Measurements from ENCODE around the gene WWOX.

Gene WWOX

GRCh38 chr16:78441298-78441697 lies 341.8 kb downstream of the WWOX start:
- TF ChIP-seq POLR2AphosphoS5 (IDR thresholded peaks at IDR 0.05; ENCODE audit: low read depth, low read length) (no peak), POU2F2 (IDR thresholded peaks at IDR 0.05; ENCODE audit: low read depth, low read length) (no peak), PAX5 (IDR thresholded peaks at IDR 0.05; ENCODE audit: insufficient read depth, low read length, severe bottlenecking) (no peak), TAF1 (IDR thresholded peaks at IDR 0.05; ENCODE audit: low read depth, low read length) (no peak), SPI1 (IDR thresholded peaks at IDR 0.05; ENCODE audit: low read depth, low read length) (no peak), POLR2A (IDR thresholded peaks at IDR 0.05; ENCODE audit: low read depth, low read length) (no peak)
- DNase-seq (ENCODE audit: insufficient read length, low spot score): no peak
- no peak for FAIRE-seq

GRCh38 chr16:78443542-78444364 lies 344.3 kb downstream of the WWOX start:
- TF ChIP-seq TAF1 (IDR thresholded peaks at IDR 0.05; ENCODE audit: low read depth, low read length) (no peak), POU2F2 (IDR thresholded peaks at IDR 0.05; ENCODE audit: low read depth, low read length) (no peak), SPI1 (IDR thresholded peaks at IDR 0.05; ENCODE audit: low read depth, low read length) (no peak), PAX5 (IDR thresholded peaks at IDR 0.05; ENCODE audit: insufficient read depth, low read length, severe bottlenecking) (no peak), POLR2A (IDR thresholded peaks at IDR 0.05; ENCODE audit: low read depth, low read length) (no peak), POLR2AphosphoS5 (IDR thresholded peaks at IDR 0.05; ENCODE audit: low read depth, low read length) (no peak)
- DNase-seq (ENCODE audit: insufficient read length, low spot score) (no peak), FAIRE-seq (no peak)

GRCh38 chr16:78445818-78446217 lies 346.4 kb downstream of the WWOX start:
- FAIRE-seq: no peak
- no peak for TF ChIP-seq POLR2AphosphoS5 (IDR thresholded peaks at IDR 0.05; ENCODE audit: low read depth, low read length)
- no peak for TF ChIP-seq SPI1 (IDR thresholded peaks at IDR 0.05; ENCODE audit: low read depth, low read length)
- no peak for TF ChIP-seq PAX5 (IDR thresholded peaks at IDR 0.05; ENCODE audit: insufficient read depth, low read length, severe bottlenecking)
- no peak for TF ChIP-seq POLR2A (IDR thresholded peaks at IDR 0.05; ENCODE audit: low read depth, low read length)
- TF ChIP-seq TAF1 (IDR thresholded peaks at IDR 0.05; ENCODE audit: low read depth, low read length): no peak
- TF ChIP-seq POU2F2 (IDR thresholded peaks at IDR 0.05; ENCODE audit: low read depth, low read length): no peak
- no peak for DNase-seq (ENCODE audit: insufficient read length, low spot score)

- no peak for DNase-seq (ENCODE audit: insufficient read length, low spot score)
These were observed 347.0 kb downstream of the WWOX start for GRCh38 chr16:78446486-78446885.

DNA sequence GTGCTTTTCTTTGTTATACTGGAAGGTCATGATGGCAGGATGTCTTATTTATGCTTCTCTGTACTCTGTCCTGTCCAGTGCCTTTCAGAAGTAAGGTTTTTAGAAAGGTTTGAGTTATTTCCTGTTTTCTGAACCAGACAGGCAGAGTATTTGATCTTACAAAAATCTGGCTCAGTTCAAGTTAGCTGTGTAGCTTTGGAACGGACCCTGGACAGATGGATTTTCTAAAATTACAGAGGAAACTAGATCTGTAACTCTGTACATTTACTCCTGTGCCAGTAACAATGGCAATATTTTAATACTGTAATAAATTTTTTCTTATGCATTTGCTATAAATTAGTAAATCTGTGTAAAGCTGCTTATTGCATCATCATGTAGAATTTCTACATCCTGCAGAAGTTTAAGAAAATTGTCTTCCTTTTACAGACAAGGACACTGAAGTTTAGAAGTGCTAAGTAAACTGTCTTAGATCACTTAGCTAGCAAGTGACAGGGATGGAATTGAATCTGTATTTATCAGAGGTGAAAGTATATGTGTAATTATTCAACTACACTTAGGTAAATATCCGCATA lies 347.6 kb downstream of the WWOX start:
- no peak for FAIRE-seq
- TF ChIP-seq PAX5 (IDR thresholded peaks at IDR 0.05; ENCODE audit: insufficient read depth, low read length, severe bottlenecking): no peak
- no peak for TF ChIP-seq POLR2A (IDR thresholded peaks at IDR 0.05; ENCODE audit: low read depth, low read length)
- no peak for TF ChIP-seq SPI1 (IDR thresholded peaks at IDR 0.05; ENCODE audit: low read depth, low read length)
- no peak for TF ChIP-seq TAF1 (IDR thresholded peaks at IDR 0.05; ENCODE audit: low read depth, low read length)
- TF ChIP-seq POLR2AphosphoS5 (IDR thresholded peaks at IDR 0.05; ENCODE audit: low read depth, low read length): no peak
- TF ChIP-seq POU2F2 (IDR thresholded peaks at IDR 0.05; ENCODE audit: low read depth, low read length): no peak
- no peak for DNase-seq (ENCODE audit: insufficient read length, low spot score)

More at GRCh38 chr16:78446486-78446885, 347.0 kb downstream of the WWOX start:
- TF ChIP-seq POLR2A (IDR thresholded peaks at IDR 0.05; ENCODE audit: low read depth, low read length): no peak
- TF ChIP-seq PAX5 (IDR thresholded peaks at IDR 0.05; ENCODE audit: insufficient read depth, low read length, severe bottlenecking): no peak
- no peak for TF ChIP-seq POLR2AphosphoS5 (IDR thresholded peaks at IDR 0.05; ENCODE audit: low read depth, low read length)
- no peak for FAIRE-seq

DNA sequence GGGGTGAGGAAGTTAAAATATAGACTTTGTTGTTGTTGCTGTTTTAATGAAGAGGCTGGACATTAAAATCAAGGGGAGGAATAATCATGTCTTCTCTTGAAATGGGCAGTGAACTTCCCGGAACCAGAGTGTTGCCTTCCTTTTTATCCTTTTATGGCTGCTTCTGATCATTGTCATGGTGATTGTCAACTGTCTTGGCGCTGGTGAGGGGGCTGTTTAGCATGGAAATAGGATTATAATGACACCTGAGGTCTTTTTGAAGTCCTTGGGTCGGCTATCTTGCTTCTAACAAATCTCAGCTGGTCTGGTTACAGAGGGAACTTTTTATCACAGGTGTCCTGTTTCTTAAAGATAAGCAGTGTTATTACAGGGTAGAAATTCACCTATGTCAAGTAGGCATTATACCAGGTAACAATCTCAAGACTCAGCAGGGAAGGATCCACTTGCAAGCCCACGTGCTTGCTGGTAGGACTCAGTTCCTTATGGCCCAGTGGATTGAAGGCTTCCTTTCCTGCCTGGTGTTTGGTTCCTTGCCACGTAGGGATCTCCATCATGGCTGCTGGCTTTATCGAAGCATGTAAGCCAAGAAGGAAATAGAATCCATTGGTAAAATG lies 349.3 kb downstream of the WWOX start:
- FAIRE-seq: no peak
- no peak for TF ChIP-seq POU2F2 (IDR thresholded peaks at IDR 0.05; ENCODE audit: low read depth, low read length)
- TF ChIP-seq SPI1 (IDR thresholded peaks at IDR 0.05; ENCODE audit: low read depth, low read length): no peak
- no peak for TF ChIP-seq POLR2A (IDR thresholded peaks at IDR 0.05; ENCODE audit: low read depth, low read length)
- TF ChIP-seq POLR2AphosphoS5 (IDR thresholded peaks at IDR 0.05; ENCODE audit: low read depth, low read length): no peak
- no peak for TF ChIP-seq TAF1 (IDR thresholded peaks at IDR 0.05; ENCODE audit: low read depth, low read length)
- TF ChIP-seq PAX5 (IDR thresholded peaks at IDR 0.05; ENCODE audit: insufficient read depth, low read length, severe bottlenecking): no peak
- DNase-seq (ENCODE audit: insufficient read length, low spot score): no peak

GRCh38 chr16:78450255-78450654 lies 350.8 kb downstream of the WWOX start:
- no peak for TF ChIP-seq PAX5 (IDR thresholded peaks at IDR 0.05; ENCODE audit: insufficient read depth, low read length, severe bottlenecking)
- no peak for TF ChIP-seq SPI1 (IDR thresholded peaks at IDR 0.05; ENCODE audit: low read depth, low read length)
- TF ChIP-seq POU2F2 (IDR thresholded peaks at IDR 0.05; ENCODE audit: low read depth, low read length): no peak
- no peak for TF ChIP-seq TAF1 (IDR thresholded peaks at IDR 0.05; ENCODE audit: low read depth, low read length)
- TF ChIP-seq POLR2A (IDR thresholded peaks at IDR 0.05; ENCODE audit: low read depth, low read length): no peak
- TF ChIP-seq POLR2AphosphoS5 (IDR thresholded peaks at IDR 0.05; ENCODE audit: low read depth, low read length): no peak
- DNase-seq (ENCODE audit: insufficient read length, low spot score) (no peak), FAIRE-seq (no peak)

- DNase-seq (ENCODE audit: insufficient read length, low spot score): no peak
- TF ChIP-seq POU2F2 (IDR thresholded peaks at IDR 0.05; ENCODE audit: low read depth, low read length) (no peak), SPI1 (IDR thresholded peaks at IDR 0.05; ENCODE audit: low read depth, low read length) (no peak), POLR2A (IDR thresholded peaks at IDR 0.05; ENCODE audit: low read depth, low read length) (no peak), TAF1 (IDR thresholded peaks at IDR 0.05; ENCODE audit: low read depth, low read length) (no peak), PAX5 (IDR thresholded peaks at IDR 0.05; ENCODE audit: insufficient read depth, low read length, severe bottlenecking) (no peak)
- FAIRE-seq: no peak
These were observed 352.6 kb downstream of the WWOX start for GRCh38 chr16:78452025-78452555.

GRCh38 chr16:78455861-78456260 lies 356.4 kb downstream of the WWOX start:
- FAIRE-seq (no peak), DNase-seq (ENCODE audit: insufficient read length, low spot score) (no peak)
- no peak for TF ChIP-seq SPI1 (IDR thresholded peaks at IDR 0.05; ENCODE audit: low read depth, low read length)
- no peak for TF ChIP-seq POLR2AphosphoS5 (IDR thresholded peaks at IDR 0.05; ENCODE audit: low read depth, low read length)
- TF ChIP-seq POLR2A (IDR thresholded peaks at IDR 0.05; ENCODE audit: low read depth, low read length): no peak
- TF ChIP-seq TAF1 (IDR thresholded peaks at IDR 0.05; ENCODE audit: low read depth, low read length): no peak
- no peak for TF ChIP-seq PAX5 (IDR thresholded peaks at IDR 0.05; ENCODE audit: insufficient read depth, low read length, severe bottlenecking)
- no peak for TF ChIP-seq POU2F2 (IDR thresholded peaks at IDR 0.05; ENCODE audit: low read depth, low read length)

All from GM12891 (cell line).